HG03342 (cell line): ENCODE data around the gene DEAF1.
"Not testable (repeated sequence)": the region's sequence is repeated elsewhere in the genome, so short reads cannot be mapped to it uniquely, and the experiment has no call there.

Experiments used
- ATAC-seq: cut with Tn5 transposase; IDR thresholded peaks from one replicate; pipeline ENCODE4 v1.9.1; 2021; ENCODE audit warnings: mild to moderate bottlenecking, moderate library complexity; ENCODE audit not compliant: unreplicated experiment

The DEAF1 gene

DNA sequence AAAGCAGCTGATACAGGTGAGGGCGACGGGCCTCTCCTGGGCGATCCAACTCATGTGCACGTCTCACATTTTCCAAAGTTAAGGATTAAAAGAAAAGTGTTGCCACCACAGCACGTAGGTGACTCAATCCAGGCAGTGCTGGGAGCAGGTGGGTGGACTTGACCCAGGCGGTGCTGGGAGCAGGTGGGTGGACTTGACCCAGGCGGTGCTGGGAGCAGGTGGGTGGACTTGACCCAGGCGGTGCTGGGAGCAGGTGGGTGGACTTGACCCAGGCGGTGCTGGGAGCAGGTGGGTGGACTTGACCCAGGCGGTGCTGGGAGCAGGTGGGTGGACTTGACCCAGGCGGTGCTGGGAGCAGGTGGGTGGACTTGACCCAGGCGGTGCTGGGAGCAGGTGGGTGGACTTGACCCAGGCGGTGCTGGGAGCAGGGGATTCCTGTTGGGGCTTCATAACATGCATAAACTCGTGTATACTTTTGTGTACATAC lies 47.3 kb downstream of the DEAF1 start:
- ATAC-seq: not testable (repeated sequence)

DNA sequence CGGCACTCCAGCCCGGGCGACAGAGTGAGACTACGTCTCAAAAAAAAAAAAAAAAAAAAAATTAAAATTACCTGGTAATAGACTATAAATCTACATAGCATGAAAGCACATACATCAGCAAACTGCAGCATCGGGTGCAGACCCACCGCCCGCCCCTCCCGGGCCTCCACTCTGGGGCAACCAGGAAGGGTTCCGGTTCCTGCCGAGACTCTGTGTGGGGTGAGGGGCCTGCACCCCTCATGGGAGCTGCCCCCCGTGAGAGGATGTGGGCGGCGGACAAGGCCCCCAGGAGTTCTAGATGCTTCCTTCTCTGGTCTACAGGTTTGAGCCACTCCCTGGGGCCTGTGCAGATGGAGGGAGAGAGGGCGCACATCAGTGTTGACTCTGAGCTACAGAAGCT lies 48.8 kb downstream of the DEAF1 start:
- no peak for ATAC-seq

DNA sequence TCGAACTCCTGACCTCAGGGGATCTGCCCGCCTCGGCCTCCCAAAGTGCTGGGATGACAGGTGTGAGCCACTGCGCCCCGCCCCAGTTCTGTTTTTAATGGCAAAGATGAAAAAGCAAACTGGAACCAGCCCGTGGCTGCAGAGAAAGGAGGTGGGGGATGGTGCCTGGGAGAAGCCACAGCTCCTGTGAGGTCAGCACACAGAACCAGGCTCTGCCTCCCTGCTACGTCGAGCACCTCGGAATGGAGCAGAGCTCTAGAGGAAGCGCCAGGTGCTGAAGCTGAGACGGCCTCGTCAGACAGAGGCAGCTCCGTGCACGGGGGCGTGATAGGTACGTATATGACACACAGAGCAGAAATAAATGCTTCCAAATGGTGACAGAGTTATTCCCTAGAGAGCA lies 49.5 kb downstream of the DEAF1 start:
- no peak for ATAC-seq

DNA sequence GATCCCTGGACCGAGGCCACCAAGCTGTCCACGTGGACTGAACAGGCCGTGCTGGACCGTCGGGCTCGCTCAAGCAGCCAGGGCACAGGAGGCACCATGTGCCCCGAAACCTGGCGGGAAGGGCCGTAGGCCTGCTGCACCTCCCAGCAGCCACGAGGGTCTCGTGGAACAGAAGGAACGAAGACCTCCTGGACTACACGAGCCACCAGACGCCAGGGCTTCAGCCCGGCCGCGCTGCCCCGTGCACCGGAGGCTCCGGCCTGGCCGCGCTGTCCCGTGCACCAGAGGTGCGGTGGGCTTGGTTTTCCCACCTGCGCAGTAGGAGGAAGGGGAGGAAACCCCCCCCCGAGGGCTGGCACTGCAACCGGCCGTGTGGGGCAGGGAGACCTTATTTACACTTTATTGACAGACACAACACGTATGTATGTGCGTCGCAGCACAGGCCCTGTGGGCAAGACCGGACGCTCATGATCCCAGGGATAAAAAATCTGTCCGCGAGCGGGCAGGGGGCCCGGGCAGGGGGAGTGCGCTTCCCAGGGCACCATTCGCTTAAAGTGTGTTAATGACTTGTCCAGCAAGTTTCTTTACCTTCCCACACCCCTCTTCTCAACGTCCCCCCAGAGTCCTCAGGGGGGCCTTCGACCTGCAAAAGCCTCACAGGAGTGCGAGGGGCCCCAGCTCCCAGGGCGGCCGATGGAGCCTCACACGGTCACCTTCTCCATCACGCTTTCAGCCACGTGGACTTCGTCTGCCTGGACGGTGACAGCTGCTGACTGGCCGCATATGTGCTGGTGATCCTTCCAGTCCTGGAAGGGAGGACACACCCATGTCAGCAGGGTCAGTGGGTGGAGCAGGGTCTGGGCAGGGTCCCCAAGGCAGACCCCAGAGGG lies 50.9 kb downstream of the DEAF1 start:
- no peak for ATAC-seq

DNA sequence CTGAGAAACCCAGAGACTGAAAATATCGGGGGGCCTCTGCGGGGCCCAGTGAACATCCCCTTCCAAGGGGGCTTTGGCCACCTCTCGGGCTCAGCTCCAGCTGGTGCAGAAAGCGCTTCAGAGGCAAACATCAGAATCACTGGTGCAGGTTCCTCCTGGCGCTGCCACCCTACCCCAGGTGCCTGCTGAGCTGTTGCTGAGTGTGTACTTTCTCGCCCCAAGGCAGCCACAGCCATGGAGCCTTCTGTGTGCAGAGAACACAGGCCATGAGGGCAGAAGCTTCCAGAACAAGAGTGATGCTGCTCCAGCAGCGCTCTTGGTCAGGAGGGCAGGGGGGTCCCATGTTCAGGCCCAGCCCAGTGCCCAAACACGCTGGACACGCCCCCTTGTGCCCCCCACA lies 51.7 kb downstream of the DEAF1 start:
- ATAC-seq: no peak

DNA sequence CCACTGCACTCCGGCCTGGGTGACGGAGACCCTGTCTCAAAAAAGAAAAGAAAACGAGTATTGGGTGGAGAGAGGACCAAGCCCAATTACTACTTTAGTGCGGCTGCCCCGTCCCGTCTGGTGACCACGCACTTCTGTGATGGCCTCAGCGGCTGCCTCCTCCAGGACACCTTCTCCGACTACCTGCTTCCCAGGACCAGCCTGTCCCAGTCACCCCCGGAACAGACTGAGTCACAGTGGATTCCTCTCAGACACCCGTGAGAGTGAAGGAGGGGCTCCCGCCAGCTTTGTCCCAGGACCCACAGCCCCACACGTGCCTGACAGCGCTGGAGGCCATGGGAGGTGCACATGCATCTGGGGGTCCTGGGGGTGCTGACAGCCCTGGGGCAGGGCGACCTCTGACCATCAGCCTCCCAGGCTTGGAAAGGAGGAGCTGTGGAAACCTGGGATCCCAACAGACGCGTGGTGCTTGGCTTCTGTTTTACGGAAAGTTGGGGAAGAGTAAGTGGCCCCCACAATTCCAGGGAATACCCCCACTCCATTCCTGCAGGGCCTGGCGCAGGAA lies 53.1 kb downstream of the DEAF1 start:
- no peak for ATAC-seq

DNA sequence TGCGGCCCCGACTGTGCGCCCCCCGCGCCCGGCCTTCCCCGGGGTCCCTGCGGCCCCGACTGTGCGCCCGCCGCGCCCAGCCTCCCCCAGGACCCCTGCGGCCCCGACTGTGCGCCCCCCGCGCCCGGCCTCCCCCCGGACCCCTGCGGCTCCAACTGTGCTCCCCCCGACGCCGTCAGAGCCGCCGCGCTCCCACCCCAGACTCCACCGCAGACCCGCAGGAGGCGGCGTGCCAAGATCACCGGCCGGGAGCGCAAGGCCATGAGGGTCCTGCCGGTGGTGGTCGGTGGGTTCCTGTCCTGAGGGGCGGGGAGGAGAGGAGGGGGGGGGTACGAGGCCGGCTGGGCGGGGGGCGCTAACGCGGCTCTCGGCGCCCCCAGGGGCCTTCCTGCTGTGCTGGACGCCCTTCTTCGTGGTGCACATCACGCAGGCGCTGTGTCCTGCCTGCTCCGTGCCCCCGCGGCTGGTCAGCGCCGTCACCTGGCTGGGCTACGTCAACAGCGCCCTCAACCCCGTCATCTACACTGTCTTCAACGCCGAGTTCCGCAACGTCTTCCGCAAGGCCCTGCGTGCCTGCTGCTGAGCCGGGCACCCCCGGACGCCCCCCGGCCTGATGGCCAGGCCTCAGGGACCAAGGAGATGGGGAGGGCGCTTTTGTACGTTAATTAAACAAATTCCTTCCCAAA lies 54.9 kb downstream of the DEAF1 start:
- no peak for ATAC-seq

DNA sequence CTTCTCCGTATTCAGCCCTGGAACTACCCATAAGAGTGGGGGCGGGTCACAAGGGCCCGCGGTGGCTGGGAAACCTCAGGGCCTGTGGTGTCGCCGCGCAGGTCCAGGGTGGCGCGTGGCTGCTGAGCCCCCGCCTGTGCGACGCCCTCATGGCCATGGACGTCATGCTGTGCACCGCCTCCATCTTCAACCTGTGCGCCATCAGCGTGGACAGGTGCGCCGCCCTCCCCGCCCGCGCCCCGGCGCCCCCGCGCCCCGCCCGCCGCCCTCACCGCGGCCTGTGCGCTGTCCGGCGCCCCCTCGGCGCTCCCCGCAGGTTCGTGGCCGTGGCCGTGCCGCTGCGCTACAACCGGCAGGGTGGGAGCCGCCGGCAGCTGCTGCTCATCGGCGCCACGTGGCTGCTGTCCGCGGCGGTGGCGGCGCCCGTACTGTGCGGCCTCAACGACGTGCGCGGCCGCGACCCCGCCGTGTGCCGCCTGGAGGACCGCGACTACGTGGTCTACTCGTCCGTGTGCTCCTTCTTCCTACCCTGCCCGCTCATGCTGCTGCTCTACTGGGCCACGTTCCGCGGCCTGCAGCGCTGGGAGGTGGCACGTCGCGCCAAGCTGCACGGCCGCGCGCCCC lies 55.6 kb downstream of the DEAF1 start:
- no peak for ATAC-seq

DNA sequence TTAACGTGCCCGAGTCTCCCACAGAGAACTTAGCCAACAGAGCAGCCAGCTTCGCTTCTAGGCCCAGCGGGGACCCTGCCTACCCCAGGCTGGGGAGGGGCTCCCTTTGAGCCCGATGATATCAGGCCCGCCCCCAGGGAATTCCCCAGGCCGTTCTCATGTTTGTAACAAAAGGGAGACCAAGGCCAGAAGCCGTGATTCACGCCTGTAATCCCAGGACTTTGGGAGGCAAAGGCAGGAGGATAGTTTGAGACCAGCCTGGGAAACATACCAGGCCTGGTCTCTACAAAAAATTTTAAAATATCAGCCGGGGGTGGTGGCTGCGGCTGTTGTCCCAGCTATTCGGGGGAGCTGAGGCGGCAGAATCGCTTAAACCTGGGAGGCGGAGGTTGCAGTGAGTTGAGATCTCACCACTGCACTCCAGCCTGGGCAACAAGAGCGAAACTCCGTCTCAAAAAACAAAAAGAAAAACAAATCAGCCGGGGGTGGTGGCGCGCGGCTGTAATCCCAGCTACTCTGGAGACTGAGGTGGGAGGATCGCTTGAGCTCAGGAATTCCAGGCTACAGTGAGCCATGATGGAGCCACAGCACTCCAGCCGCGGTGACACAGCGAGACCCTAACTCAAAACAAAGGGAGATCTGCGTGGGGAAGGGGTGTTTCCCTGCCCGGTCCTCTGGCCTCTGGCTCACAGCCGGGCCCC lies 56.2 kb downstream of the DEAF1 start:
- no peak for ATAC-seq

DNA sequence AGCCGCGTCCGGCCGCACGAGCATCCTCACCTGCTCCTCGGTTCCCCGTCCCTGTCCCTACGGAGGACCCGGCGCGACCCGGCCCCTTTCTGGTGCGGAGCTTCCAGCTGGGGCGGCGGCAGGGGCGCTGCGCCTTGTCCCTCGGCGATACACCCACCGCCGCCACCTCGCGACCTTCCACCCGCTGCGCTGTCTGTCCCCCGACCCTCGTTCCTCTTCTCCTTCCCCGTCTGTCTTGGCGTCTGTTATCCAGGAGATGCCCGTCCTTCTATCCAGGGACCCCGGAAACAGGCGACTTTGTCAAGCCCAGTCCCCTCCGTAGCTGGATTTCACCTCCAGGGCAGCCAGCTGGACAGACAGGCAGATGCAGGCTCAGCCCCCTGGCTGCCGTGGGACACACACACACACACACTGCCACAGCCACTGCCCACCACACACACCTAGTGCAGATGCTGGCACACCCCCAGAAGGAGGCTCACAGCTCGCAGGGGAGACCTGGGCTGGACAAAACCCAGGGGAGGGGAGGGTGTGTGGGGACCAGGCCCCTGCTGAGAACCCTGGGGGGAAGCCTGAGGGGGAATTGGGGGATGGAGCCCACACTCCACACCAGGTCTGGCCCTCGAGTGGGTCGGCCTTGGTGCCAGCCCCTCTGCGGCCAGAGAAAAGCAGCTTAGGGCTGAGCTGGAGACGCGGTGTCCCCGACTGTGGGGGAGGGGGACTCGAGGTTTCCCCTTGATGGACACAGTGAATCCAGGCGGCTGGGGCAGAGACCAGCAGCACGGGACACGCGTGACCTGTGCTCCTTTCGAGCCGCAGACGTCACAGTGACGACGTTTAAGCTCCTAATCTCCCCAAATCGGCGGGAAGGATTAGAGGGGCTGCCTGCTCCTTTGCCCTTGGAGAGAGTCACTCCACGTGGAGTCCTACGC lies 57.2 kb downstream of the DEAF1 start:
- no peak for ATAC-seq

DNA sequence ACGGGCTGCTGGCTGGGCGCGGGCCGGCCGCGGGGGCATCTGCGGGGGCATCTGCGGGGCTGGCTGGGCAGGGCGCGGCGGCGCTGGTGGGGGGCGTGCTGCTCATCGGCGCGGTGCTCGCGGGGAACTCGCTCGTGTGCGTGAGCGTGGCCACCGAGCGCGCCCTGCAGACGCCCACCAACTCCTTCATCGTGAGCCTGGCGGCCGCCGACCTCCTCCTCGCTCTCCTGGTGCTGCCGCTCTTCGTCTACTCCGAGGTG lies 57.8 kb downstream of the DEAF1 start:
- ATAC-seq: no peak

DNA sequence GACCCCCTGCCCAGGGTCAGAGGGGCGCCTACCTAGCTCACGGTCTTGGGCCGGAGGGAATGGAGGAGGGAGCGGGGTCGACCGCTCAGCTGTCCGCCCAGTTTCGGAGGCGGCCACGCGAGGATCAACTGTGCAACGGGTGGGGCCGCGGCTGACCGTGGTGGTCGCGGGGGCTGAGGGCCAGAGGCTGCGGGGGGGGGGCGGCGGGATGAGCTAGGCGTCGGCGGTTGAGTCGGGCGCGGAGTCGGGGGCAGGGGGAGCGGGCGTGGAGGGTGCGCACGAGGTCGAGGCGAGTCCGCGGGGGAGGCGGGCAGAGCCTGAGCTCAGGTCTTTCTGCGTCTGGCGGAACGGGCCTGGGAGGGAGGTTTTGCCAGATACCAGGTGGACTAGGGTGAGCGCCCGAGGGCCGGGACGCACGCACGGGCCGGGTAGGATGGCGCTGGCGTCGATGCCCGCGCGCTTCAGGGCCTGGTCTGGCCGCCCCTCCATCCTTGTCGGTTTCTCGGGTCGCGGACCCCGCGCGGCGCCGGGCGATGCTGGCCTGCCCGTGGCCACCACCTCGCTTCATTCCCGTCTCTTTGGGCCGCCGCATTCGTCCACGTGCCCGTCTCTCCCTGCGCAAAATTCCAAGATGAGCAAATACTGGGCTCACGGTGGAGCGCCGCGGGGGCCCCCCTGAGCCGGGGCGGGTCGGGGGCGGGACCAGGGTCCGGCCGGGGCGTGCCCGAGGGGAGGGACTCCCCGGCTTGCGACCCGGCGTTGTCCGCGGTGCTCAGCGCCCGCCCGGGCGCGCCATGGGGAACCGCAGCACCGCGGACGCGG lies 58.3 kb downstream of the DEAF1 start, which contains the start of gene DRD4:
DRD4 (plus strand) TSS at position 759 of the 822 bp plus-strand sequence; CDS start at position 795, 36 bp downstream.
- ATAC-seq: no peak

DNA sequence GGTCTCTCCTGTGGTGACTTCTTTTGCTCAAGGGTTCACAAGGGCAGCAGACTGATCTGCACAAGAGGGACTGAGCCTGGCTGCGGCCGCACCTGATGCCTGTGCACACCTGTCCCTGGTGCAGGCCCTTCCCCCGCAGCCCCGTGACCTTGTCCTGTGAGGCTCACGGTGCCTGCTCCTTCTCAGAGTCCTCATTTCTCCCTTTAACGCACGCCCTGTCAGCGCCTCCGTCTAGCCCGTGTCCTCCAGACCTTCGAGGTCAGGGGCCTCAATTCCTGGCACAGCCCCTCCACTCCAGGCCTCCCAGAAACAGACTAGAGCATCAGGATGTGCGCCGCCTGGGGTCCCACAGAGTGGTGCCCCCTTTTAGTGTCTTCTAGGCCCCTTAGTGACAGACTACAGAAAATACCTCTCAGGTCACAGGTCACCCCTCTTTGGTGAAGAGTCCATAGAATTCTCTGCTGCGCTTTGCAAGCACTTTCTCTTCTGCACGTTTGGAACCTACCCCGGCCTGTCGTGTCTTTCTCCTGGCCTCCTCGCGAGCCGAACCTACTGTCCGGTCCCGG lies 59.0 kb downstream of the DEAF1 start:
- no peak for ATAC-seq

DNA sequence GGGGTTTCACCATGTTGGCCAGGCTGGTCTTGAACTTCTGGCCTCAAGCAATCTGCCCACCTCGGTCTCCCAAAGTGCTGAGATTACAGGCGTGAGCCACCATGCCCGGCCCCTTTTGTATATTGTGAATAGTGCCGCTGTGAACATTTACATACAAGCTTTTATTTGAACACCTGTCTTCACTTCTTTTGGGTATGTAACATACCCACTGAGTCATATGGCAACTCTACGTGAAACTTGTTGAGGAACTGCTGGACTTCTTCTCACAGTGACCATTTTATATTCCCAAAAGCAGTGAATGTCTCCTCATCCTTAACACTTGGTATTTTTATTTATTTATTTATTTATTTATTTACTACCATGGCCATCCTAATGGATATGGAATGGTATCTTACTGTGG lies 64.2 kb downstream of the DEAF1 start:
- ATAC-seq: no peak

DNA sequence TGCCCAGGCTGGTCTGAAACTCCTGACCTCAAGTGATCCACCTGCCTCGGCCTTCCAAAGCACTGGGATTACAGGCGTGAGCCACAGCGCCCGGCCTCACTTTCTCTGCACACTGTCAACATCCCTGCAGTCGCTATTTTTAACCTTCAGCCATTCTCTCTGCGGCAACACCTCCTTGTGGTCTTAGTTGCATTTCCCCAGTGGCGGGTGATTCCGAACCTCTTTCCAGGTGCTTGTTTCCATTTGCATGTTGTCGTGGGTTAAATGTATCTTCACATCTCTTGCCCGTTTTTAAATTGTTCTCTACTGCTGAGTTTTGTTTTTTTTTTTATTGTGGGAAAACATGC lies 65.8 kb downstream of the DEAF1 start:
- ATAC-seq: no peak

DNA sequence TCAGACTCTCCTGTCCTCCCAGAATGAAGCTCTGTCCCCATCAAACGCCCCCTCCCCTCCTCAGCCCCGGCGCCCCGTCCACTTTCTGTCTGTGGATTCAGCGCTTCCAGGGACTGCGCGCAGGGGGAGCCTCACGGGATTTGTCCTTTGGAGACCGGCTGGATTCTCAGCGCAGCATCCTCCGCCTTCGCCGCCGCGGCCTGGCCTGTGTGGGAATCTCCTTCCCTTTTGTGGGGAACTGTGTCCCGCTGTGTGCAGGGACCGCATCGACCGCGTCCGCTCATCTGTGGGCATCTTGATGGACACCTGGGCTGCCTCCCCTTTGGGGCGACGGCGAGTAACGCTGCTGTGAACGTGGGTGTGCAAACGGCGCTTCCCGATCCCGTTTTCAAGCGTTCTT lies 67.0 kb downstream of the DEAF1 start:
- ATAC-seq: no peak

DNA sequence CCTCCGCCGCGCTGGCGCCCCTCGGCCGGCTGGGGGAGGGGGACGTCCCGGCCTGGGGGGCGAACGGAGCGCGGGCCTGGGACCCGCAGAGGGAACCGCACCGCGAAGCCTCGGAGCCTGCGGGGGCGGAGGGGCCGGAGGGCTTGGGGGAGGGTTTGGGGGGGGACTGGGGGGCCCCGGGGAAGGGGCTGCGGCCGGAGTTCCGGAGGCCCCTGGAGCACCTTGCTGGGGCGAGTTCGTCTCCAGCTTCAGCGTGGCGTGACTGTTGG lies 67.8 kb downstream of the DEAF1 start:
- ATAC-seq: no peak

DNA sequence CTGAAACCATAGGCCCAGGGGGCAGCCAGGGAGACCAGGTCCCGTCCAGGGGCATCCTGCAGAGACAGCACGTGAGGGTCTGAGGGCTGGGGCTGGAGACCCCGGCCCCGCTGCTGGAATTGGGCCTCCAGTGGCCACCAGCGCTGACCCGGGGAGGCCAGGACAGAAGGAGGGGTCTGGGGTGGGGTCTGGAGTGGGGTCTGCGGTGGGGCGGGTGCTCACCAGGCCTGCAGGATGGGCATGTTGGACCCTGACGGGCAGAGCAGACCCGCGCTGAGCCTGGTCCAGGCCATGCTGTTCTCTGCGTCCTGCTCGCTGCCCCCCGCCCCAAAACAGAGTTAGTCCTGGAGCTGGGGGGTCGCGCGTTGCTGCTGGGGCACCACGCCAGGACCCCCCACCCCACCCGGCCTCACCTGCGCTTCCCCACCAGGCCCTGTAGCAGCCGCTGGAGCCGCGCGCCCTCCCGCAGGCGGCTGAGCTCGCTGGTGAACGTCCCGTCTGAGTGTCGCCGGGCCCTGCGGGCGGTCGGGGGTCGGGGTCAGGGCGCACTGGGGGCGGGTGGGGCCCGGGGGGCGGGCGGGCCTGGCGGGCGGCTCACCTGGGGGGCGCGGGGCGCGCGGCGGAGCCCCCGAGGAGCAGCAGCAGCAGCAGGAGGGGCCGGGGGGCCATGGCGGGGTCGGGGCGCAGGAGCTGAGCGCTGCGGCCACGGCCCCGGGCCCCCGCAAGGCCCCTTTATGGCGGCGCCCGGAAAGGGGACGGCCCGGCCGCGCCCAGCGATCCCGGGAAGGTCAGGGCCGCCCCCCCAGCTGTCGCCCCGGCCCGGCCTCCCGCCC lies 68.3 kb downstream of the DEAF1 start, which contains the start of gene SCT:
SCT (minus strand) TSS at position 707 of the 833 bp plus-strand sequence; CDS start at position 669, 38 bp downstream.
- no peak for ATAC-seq
